ENCODE data around the gene ZNF222.

ZNF222 gene

GRCh38 chr19:44051650-44052402 is 26.6 kb downstream of the ZNF222 start, which contains the start of gene ZNF223:
Gene ZNF223 (plus strand): TSS chr19:44052036. CDS start chr19:44055177, 3,141 bp downstream.
- peak; percentile 98 for DNase-seq (ENCODE audit: low spot score)

- DNase-seq (ENCODE audit: low spot score), result no peak
Measured at GRCh38 chr19:44055870-44056269, 30.7 kb downstream of the ZNF222 start.

- DNase-seq (ENCODE audit: low spot score), result no peak
Measured at GRCh38 chr19:44059229-44059628, 34.0 kb downstream of the ZNF222 start.

GRCh38 chr19:44061038-44061437 is 35.9 kb downstream of the ZNF222 start:
- DNase-seq (ENCODE audit: low spot score), result no peak

- DNase-seq (ENCODE audit: low spot score), result no peak
Measured at GRCh38 chr19:44066305-44066704, 41.1 kb downstream of the ZNF222 start.

- DNase-seq (ENCODE audit: low spot score), result no peak
Measured at GRCh38 chr19:44069415-44069814, 44.2 kb downstream of the ZNF222 start.

GRCh38 chr19:44071824-44072542 is 46.8 kb downstream of the ZNF222 start, which contains the start of gene ZNF284:
Gene ZNF284 (plus strand): TSS chr19:44072159. CDS start chr19:44076390, 4,231 bp downstream.
- peak; percentile 96 for DNase-seq (ENCODE audit: low spot score)

- peak; percentile 12 for DNase-seq (ENCODE audit: low spot score)
Measured at GRCh38 chr19:44072543-44073401, 47.6 kb downstream of the ZNF222 start.

- DNase-seq (ENCODE audit: low spot score), result no peak
Measured at GRCh38 chr19:44076325-44076724, 51.1 kb downstream of the ZNF222 start.
